ENCODE results near the gene ADARB2. TPM values are rescaled to one million over a fixed set of nuclear protein-coding genes. Genes with fewer than 3 reads are reported as not detected.
"Not testable (repeated sequence)": the region's sequence is repeated elsewhere in the genome, so short reads cannot be mapped to it uniquely, and the experiment has no call there.

The ADARB2 gene
- total RNA-seq, 1 donor from 2014 or later: 0.08 TPM

- H3K4me3 ChIP-seq (ENCODE audit: low read depth, low read length): no peak overlapping the region
- peaks cover 29% of the 10 kb centered on the region for H3K27me3 ChIP-seq (ENCODE audit: control insufficient read depth, insufficient read depth, low read length)
- no peak for DNase-seq (ENCODE audit: low read depth)
- TF ChIP-seq CTCF (IDR thresholded peaks at IDR 0.05; ENCODE audit: insufficient read depth, low read length, poor library complexity, severe bottlenecking): no peak
- H3K36me3 ChIP-seq (ENCODE audit: control insufficient read depth, insufficient read depth, low read length): no peaks in the 10 kb centered on the region
Observed at GRCh38 chr10:1465993-1466764, 271.1 kb downstream of the ADARB2 start.

- Histone ChIP-seq H3K4me3 (ENCODE audit: low read depth, low read length) (no peak overlapping the region), H3K27me3 (ENCODE audit: control insufficient read depth, insufficient read depth, low read length) (peaks cover 29% of the 10 kb centered on the region), H3K36me3 (ENCODE audit: control insufficient read depth, insufficient read depth, low read length) (no peaks in the 10 kb centered on the region)
- no peak for TF ChIP-seq CTCF (IDR thresholded peaks at IDR 0.05; ENCODE audit: insufficient read depth, low read length, poor library complexity, severe bottlenecking)
- no peak for DNase-seq (ENCODE audit: low read depth)
Observed at GRCh38 chr10:1465418-1465911, 271.9 kb downstream of the ADARB2 start.

GRCh38 chr10:1464881-1465417, 272.4 kb downstream of the ADARB2 start:
- peaks cover 29% of the 10 kb centered on the region for H3K27me3 ChIP-seq (ENCODE audit: control insufficient read depth, insufficient read depth, low read length)
- TF ChIP-seq CTCF (IDR thresholded peaks at IDR 0.05; ENCODE audit: insufficient read depth, low read length, poor library complexity, severe bottlenecking): no peak
- H3K36me3 ChIP-seq (ENCODE audit: control insufficient read depth, insufficient read depth, low read length): no peaks in the 10 kb centered on the region
- no peak for DNase-seq (ENCODE audit: low read depth)
- no peak overlapping the region for H3K4me3 ChIP-seq (ENCODE audit: low read depth, low read length)

- not testable (repeated sequence) for H3K4me3 ChIP-seq (ENCODE audit: low read depth, low read length); DNase-seq (ENCODE audit: low read depth); H3K36me3 ChIP-seq (ENCODE audit: control insufficient read depth, insufficient read depth, low read length)
- peaks cover 27% of the 10 kb centered on the region for H3K27me3 ChIP-seq (ENCODE audit: control insufficient read depth, insufficient read depth, low read length)
Observed at GRCh38 chr10:1463971-1464370, 273.4 kb downstream of the ADARB2 start.

- Histone ChIP-seq H3K27me3 (ENCODE audit: control insufficient read depth, insufficient read depth, low read length) (peaks cover 27% of the 10 kb centered on the region), H3K36me3 (ENCODE audit: control insufficient read depth, insufficient read depth, low read length) (no peaks in the 10 kb centered on the region), H3K4me3 (ENCODE audit: low read depth, low read length) (no peak overlapping the region)
- no peak for DNase-seq (ENCODE audit: low read depth)
- TF ChIP-seq CTCF (IDR thresholded peaks at IDR 0.05; ENCODE audit: insufficient read depth, low read length, poor library complexity, severe bottlenecking): no peak
Observed at GRCh38 chr10:1462994-1463633, 274.2 kb downstream of the ADARB2 start.

- Histone ChIP-seq H3K36me3 (ENCODE audit: control insufficient read depth, insufficient read depth, low read length) (no peaks in the 10 kb centered on the region), H3K4me3 (ENCODE audit: low read depth, low read length) (no peak overlapping the region), H3K27me3 (ENCODE audit: control insufficient read depth, insufficient read depth, low read length) (peaks cover 27% of the 10 kb centered on the region)
- TF ChIP-seq CTCF (IDR thresholded peaks at IDR 0.05; ENCODE audit: insufficient read depth, low read length, poor library complexity, severe bottlenecking): no peak
- DNase-seq (ENCODE audit: low read depth): no peak
Observed at GRCh38 chr10:1462521-1462920, 274.8 kb downstream of the ADARB2 start.

All from kidney epithelial cell (primary cell).